H1 (cell line): ENCODE results near the gene HAO2. TPM values are rescaled to one million over a fixed set of nuclear protein-coding genes. Genes with fewer than 3 reads are reported as not detected.

Experiments used
- CTCF ChIA-PET: fragments of 300-600 bp; sonication (Branson Sonifier 250); formaldehyde crosslinking; loops from one replicate; lab custom pipeline; 2021; ENCODE audit not compliant: partially characterized antibody; lab: Charles Lee
- POLR2A ChIA-PET: fragments of 300-600 bp; sonication (Branson Sonifier 250); formaldehyde crosslinking; loops from one replicate; lab custom pipeline; 2021; ENCODE audit warnings: inconsistent platforms; ENCODE audit not compliant: partially characterized antibody; lab: Charles Lee
- DNase-seq, 2 experiments: peaks; one replicate each; pipeline versions ENCODE4 v3.0.0 to v3.0.0-alpha.2; 2010 to 2022; ENCODE audit warnings: low spot score in 2 of 2, low read depth in 1 of 2, mixed read lengths in 1 of 2
- FAIRE-seq: peaks from 2 replicates; lab custom pipeline; 2011; peaks lifted over from hg19 to GRCh38; lab: Jason Lieb, UNC
- H2AFZ ChIP-seq: 2 replicates; pipeline ENCODE4 v1.8.1; 2012; ENCODE audit warnings: low read length, inconsistent platforms
- H2AK5ac ChIP-seq: 2 replicates; pipeline ENCODE4 v1.6.1; 2013; ENCODE audit warnings: low read depth, low read length
- H2BK120ac ChIP-seq: replicated peaks from 2 replicates; pipeline ENCODE3; 2013; ENCODE audit warnings: low read depth, low read length, inconsistent platforms
- H2BK12ac ChIP-seq: 2 replicates; pipeline ENCODE4 v1.6.1; 2013; ENCODE audit warnings: low read depth, low read length
- H2BK15ac ChIP-seq: 2 replicates; pipeline ENCODE4 v1.6.1; 2013; ENCODE audit warnings: low read length
- H2BK20ac ChIP-seq: 2 replicates; pipeline ENCODE4 v1.6.1; 2013; ENCODE audit warnings: low read length
- H2BK5ac ChIP-seq: 2 replicates; pipeline ENCODE4 v1.6.1; 2013; ENCODE audit warnings: low read depth, low read length
- H3K14ac ChIP-seq: 2 replicates; pipeline ENCODE4 v1.6.1; 2013; ENCODE audit warnings: inconsistent platforms; ENCODE audit not compliant: insufficient read length
- H3K18ac ChIP-seq: 2 replicates; pipeline ENCODE4 v1.6.1; 2013; ENCODE audit warnings: low read length; ENCODE audit errors: extremely low read depth
- H3K23ac ChIP-seq: 2 replicates; pipeline ENCODE4 v1.6.1; 2013; ENCODE audit warnings: inconsistent platforms; ENCODE audit not compliant: insufficient read length
- H3K23me2 ChIP-seq: 2 replicates; pipeline ENCODE4 v1.6.1; 2013; ENCODE audit warnings: low read depth, low read length
- H3K27ac ChIP-seq: 2 replicates; pipeline ENCODE4 v1.6.1; 2011; ENCODE audit warnings: low read depth, low read length, inconsistent platforms
- H3K27me3 ChIP-seq, 4 experiments: replicated peaks in 1 of 4; 1 replicate in 1 of 4; 2 replicates in 3 of 4; pipeline versions ENCODE4 v1.6.1 to v1.8.1; 2011 to 2013; ENCODE audit warnings: low read length in 3 of 4, mild to moderate bottlenecking in 3 of 4, inconsistent platforms in 2 of 4, mixed read lengths in 2 of 4, moderate library complexity in 1 of 4; ENCODE audit not compliant: control insufficient read depth in 3 of 4, insufficient read depth in 3 of 4; ENCODE audit errors: extremely low read depth in 1 of 4
- H3K36me3 ChIP-seq, 4 experiments: 2 replicates each; pipeline versions ENCODE4 v1.6.1 to v1.8.1; 2011 to 2013; ENCODE audit warnings: mild to moderate bottlenecking in 4 of 4, low read length in 3 of 4, moderate library complexity in 2 of 4, control low read depth in 1 of 4, inconsistent platforms in 1 of 4; ENCODE audit not compliant: insufficient read depth in 4 of 4, control insufficient read depth in 2 of 4
- H3K4ac ChIP-seq: replicated peaks from 2 replicates; pipeline ENCODE3; 2013; ENCODE audit warnings: low read length, low read depth, mixed read lengths, inconsistent platforms; ENCODE audit not compliant: insufficient read length
- H3K4me1 ChIP-seq, 4 experiments: replicated peaks in 1 of 4; 1 replicate in 1 of 4; 2 replicates in 3 of 4; pipeline versions ENCODE4 v1.6.1 to v1.8.1; 2011 to 2013; ENCODE audit warnings: low read length in 3 of 4, inconsistent platforms in 2 of 4, mixed read lengths in 1 of 4; ENCODE audit not compliant: insufficient read depth in 4 of 4, control insufficient read depth in 3 of 4
- H3K4me2 ChIP-seq, 2 experiments: 2 replicates each; pipeline versions ENCODE4 v1.6.1 to v1.8.1; 2011 to 2013; ENCODE audit warnings: low read depth in 2 of 2, low read length in 2 of 2, control low read depth in 1 of 2, inconsistent platforms in 1 of 2, mild to moderate bottlenecking in 1 of 2; ENCODE audit not compliant: insufficient read depth in 1 of 2
- H3K4me3 ChIP-seq, 4 experiments: fragments of 200-600, 300-600 bp in 1 of 4; sonication (generic), shearing (Covaris generic), sonication (Bioruptor Twin) in 1 of 4; 2 replicates each; pipeline versions ENCODE4 v1.5.1 to v1.8.1; 2011 to 2016; ENCODE audit warnings: low read length in 4 of 4, low read depth in 3 of 4, control low read depth in 2 of 4, inconsistent platforms in 2 of 4, mild to moderate bottlenecking in 2 of 4, mixed read lengths in 1 of 4, moderate library complexity in 1 of 4; ENCODE audit not compliant: insufficient read depth in 2 of 4; ENCODE audit errors: extremely low read depth in 1 of 4
- H3K56ac ChIP-seq: replicated peaks from 2 replicates; pipeline ENCODE3; 2013; ENCODE audit warnings: low read depth, mild to moderate bottlenecking, mixed read lengths, low read length, inconsistent platforms; ENCODE audit not compliant: insufficient read length
- H3K79me1 ChIP-seq: 2 replicates; pipeline ENCODE4 v1.6.1; 2013; ENCODE audit warnings: low read depth, low read length, control low read depth
- H3K79me2 ChIP-seq, 2 experiments: 2 replicates each; pipeline versions ENCODE4 v1.6.1 to v1.8.1; 2012 to 2013; ENCODE audit warnings: low read length in 2 of 2, mild to moderate bottlenecking in 2 of 2, inconsistent platforms in 1 of 2; ENCODE audit not compliant: insufficient read depth in 2 of 2, control insufficient read depth in 1 of 2
- H3K9ac ChIP-seq, 4 experiments: replicated peaks in 1 of 4; 1 replicate in 1 of 4; 2 replicates in 3 of 4; pipeline versions ENCODE4 v1.6.1 to v1.8.1; 2011 to 2013; ENCODE audit warnings: low read depth in 3 of 4, low read length in 3 of 4, control low read depth in 2 of 4, mild to moderate bottlenecking in 2 of 4, moderate library complexity in 2 of 4, inconsistent platforms in 1 of 4; ENCODE audit errors: extremely low read depth in 1 of 4
- H3K9me3 ChIP-seq, 2 experiments: 2 replicates each; pipeline versions ENCODE4 v1.6.1 to v1.8.1; 2012 to 2013; ENCODE audit warnings: mild to moderate bottlenecking in 2 of 2, moderate library complexity in 2 of 2, control low read depth in 1 of 2, inconsistent platforms in 1 of 2, low read depth in 1 of 2, low read length in 1 of 2, mixed read lengths in 1 of 2; ENCODE audit not compliant: insufficient read depth in 2 of 2
- H4K20me1 ChIP-seq, 2 experiments: replicated peaks in 1 of 2; 2 replicates each; pipeline versions ENCODE3 to v1.8.1; 2011 to 2013; ENCODE audit warnings: inconsistent platforms in 2 of 2, low read length in 2 of 2, mild to moderate bottlenecking in 1 of 2; ENCODE audit not compliant: insufficient read depth in 2 of 2, control insufficient read depth in 1 of 2
- H4K5ac ChIP-seq: 2 replicates; pipeline ENCODE4 v1.6.1; 2013; ENCODE audit warnings: low read length, low read depth, mixed read lengths, inconsistent platforms; ENCODE audit not compliant: insufficient read length
- H4K8ac ChIP-seq: 2 replicates; pipeline ENCODE4 v1.8.0; 2013; ENCODE audit warnings: mild to moderate bottlenecking, moderate library complexity, low read length, inconsistent platforms; ENCODE audit not compliant: insufficient read depth; ENCODE audit errors: extremely low read depth
- H4K91ac ChIP-seq: replicated peaks from 2 replicates; pipeline ENCODE3; 2013; ENCODE audit warnings: low read length, mixed read lengths, inconsistent platforms; ENCODE audit not compliant: insufficient read length
- E2F6 ChIP-seq: IDR thresholded peaks from 2 replicates; pipeline ENCODE4 v1.6.1; 2012; ENCODE audit warnings: inconsistent platforms
- RNF2 ChIP-seq: fragments of 200-900, 300-1000 bp; sonication (generic); IDR thresholded peaks from 2 replicates; pipeline ENCODE4 v1.7.1; 2016; ENCODE audit warnings: borderline replicate concordance, low read depth, mild to moderate bottlenecking, antibody characterized with exemption, low read length; ENCODE audit not compliant: poor library complexity, severe bottlenecking; ENCODE audit errors: missing control alignments
- SP4 ChIP-seq: IDR thresholded peaks from 2 replicates; pipeline ENCODE4 v1.6.1; 2012; ENCODE audit warnings: low read length, inconsistent platforms
- TEAD4 ChIP-seq: IDR thresholded peaks from 2 replicates; pipeline ENCODE4 v1.6.1; 2012; ENCODE audit warnings: low read depth, low read length, inconsistent platforms, mixed read lengths
- WGBS, 2 experiments: shearing (Covaris generic) in 1 of 2; methylation state at CpG; one replicate each; pipeline versions ENCODE4 v1.1.6 to v1.1.7; 2013 to 2015; ENCODE audit warnings: low lambda C conversion rate in 2 of 2, mixed read lengths in 2 of 2, inconsistent platforms in 1 of 2, low coverage in 1 of 2, missing lambda C conversion rate in 1 of 2; ENCODE audit not compliant: insufficient replicate concordance in 2 of 2, insufficient coverage in 1 of 2, insufficient read length in 1 of 2; ENCODE audit errors: extremely low coverage in 1 of 2, missing lambda C conversion rate in 1 of 2; 5-methylcytosine and 5-hydroxymethylcytosine counted together
- polyA plus RNA-seq, 7 experiments: library from polyadenylated mRNA; depleted of rRNA in 3 of 7; stranded (reverse) in 5 of 7; unstranded in 2 of 7; fragments of >200 nt in 5 of 7; fragments of 200-250 nt in 2 of 7; gene quantifications; 1 replicate in 5 of 7; 2 replicates in 1 of 7; 4 replicates in 1 of 7; pipeline versions ENCODE4 v1.2.1 to v1.2.3, GENCODE V29; 2011 to 2013; ENCODE audit warnings: missing spikeins in 2 of 7, mixed read lengths in 2 of 7
- total RNA-seq: library from RNA; stranded (reverse); fragmentation: NEBNext Ultra II Directional; extraction: Animal tissue kit (Norgen Biotek cat#: 25700); gene quantifications from 2 replicates; pipeline ENCODE4 v1.2.1, GENCODE V29; 2021

The HAO2 gene
- total and polyA plus RNA-seq, 2 of the 8 experiments (the other 6 are each of a cell fraction or from before 2014, with no cell fraction given): not detected

GRCh38 chr1:119428991-119429390, 60.4 kb downstream of the HAO2 start:
- Histone ChIP-seq H4K5ac (no peak overlapping the region), H2BK5ac (no peak overlapping the region), H2BK20ac (no peak overlapping the region), H3K56ac (no peak overlapping the region), H3K18ac (no peak overlapping the region), H2AK5ac (no peak overlapping the region), H3K23ac (no peak overlapping the region), H3K9me3 (no peaks in the 10 kb centered on the region), H4K20me1 (no peaks in the 10 kb centered on the region), H3K4ac (no peak overlapping the region), H3K4me2 (no peak overlapping the region), H2BK120ac (no peak overlapping the region), H3K14ac (no peak overlapping the region), H3K27ac (no peak overlapping the region), H4K8ac (no peak overlapping the region), H2BK12ac (no peak overlapping the region), H4K91ac (no peak overlapping the region), H3K36me3 (no peaks in the 10 kb centered on the region), H2BK15ac (no peak overlapping the region), H3K79me2 (no peaks in the 10 kb centered on the region), H3K23me2 (no peaks in the 10 kb centered on the region), H3K4me1 (no peaks in the 10 kb centered on the region; a peak in 1 of 7 replicates), H3K4me3 (no peak overlapping the region), H3K79me1 (no peaks in the 10 kb centered on the region), H3K9ac (no peak overlapping the region), H3K27me3 (no peaks in the 10 kb centered on the region), H2AFZ (no peak overlapping the region)
- FAIRE-seq: no peak
- ChIA-PET POLR2A (no interaction called here), CTCF (interaction anchor here (0.7 to 0.9 kb wide), 2 partner anchors 19 to 107 kb away, joined by 3 read pairs; no protein-coding TSS in a partner anchor)
- 85% methylated on average over 2 of the region's 2 CpGs; no CpG with 5 or more reads in 1 of the 2 experiments for WGBS, 2 experiments
- no peak for DNase-seq
- no peak for TF ChIP-seq TEAD4
- no peak for TF ChIP-seq RNF2
- no peak for TF ChIP-seq SP4
- no peak for TF ChIP-seq E2F6
